Ascending aorta (tissue), 2 donors: ENCODE measurements around the gene ENAH. TPM values are rescaled to one million over a fixed set of nuclear protein-coding genes. Genes with fewer than 3 reads are reported as not detected.
A peak's percentile ranks its signal among the peaks of the same experiment; 100 is the strongest.
"Not testable (repeated sequence)": the region's sequence is repeated elsewhere in the genome, so short reads cannot be mapped to it uniquely, and the experiment has no call there.

Experiments
- DNase-seq, 2 donors: peaks; one replicate each; pipeline ENCODE4 v3.0.0-alpha.2; 2019; ENCODE audit warnings: low spot score in 2 of 2
- H3K27ac ChIP-seq, 2 donors: fragments of 200-600 bp; sonication (generic); one replicate each; pipeline ENCODE4 v1.5.1; 2016 to 2017; ENCODE audit warnings: mild to moderate bottlenecking in 1 of 2
- H3K27me3 ChIP-seq: fragments of 200-600 bp; sonication (generic); one replicate; pipeline ENCODE4 v1.5.1; 2017
- H3K36me3 ChIP-seq, 2 donors: fragments of 200-600 bp; sonication (generic); one replicate each; pipeline ENCODE4 v1.5.1; 2016
- H3K4me1 ChIP-seq, 2 donors: fragments of 200-600 bp; sonication (generic); one replicate each; pipeline ENCODE4 v1.5.1; 2016 to 2017; ENCODE audit warnings: mild to moderate bottlenecking in 1 of 2
- H3K4me3 ChIP-seq, 2 donors: fragments of 200-600 bp; sonication (generic); one replicate each; pipeline ENCODE4 v1.5.1; 2016 to 2017; ENCODE audit warnings: mild to moderate bottlenecking in 1 of 2
- H3K9me3 ChIP-seq, 2 donors: fragments of 200-600 bp; sonication (generic); one replicate each; pipeline ENCODE4 v1.5.1; 2016
- CTCF ChIP-seq, 3 experiments: fragments of 200-600 bp in 2 of 3; fragments of 450-650 bp in 1 of 3; sonication (generic) in 2 of 3; IDR thresholded peaks; one replicate each; pipeline ENCODE4 v1.5.1; 2016 to 2019; ENCODE audit warnings: antibody characterized with exemption in 3 of 3, mild to moderate bottlenecking in 1 of 3, moderate library complexity in 1 of 3
- intact Hi-C: fragments of 100-400 bp; cut with DNase I; formaldehyde crosslinking; loops from one replicate; pipeline ENCODE4 v1.15.1; 2023
- total RNA-seq: library from RNA; depleted of rRNA; stranded (reverse); fragments of >200 nt; gene quantifications from one replicate; pipeline ENCODE4 v1.1.0, GENCODE V29; 2016

Gene ENAH
- total RNA-seq, 1 donor from 2014 or later: 103 TPM

- Histone ChIP-seq H3K27ac (no peak overlapping the region), H3K4me1 (peaks cover 0 to 18% of the 10 kb centered on the region in 2 donors)
- no peak for TF ChIP-seq CTCF (IDR thresholded peaks at IDR 0.05)
These were observed 35.4 kb downstream of the ENAH start for GRCh38 chr1:225617479-225617878.

GRCh38 chr1:225615403-225615790 is 37.5 kb downstream of the ENAH start:
- H3K27ac ChIP-seq, H3K36me3 ChIP-seq, DNase-seq, H3K9me3 ChIP-seq, intact Hi-C loops, H3K4me3 ChIP-seq, H3K27me3 ChIP-seq: not testable (repeated sequence)
- peaks cover 0 to 24% of the 10 kb centered on the region in 2 donors for H3K4me1 ChIP-seq

More at GRCh38 chr1:225617479-225617878, 35.4 kb downstream of the ENAH start:
- Histone ChIP-seq H3K27me3 (no peaks in the 10 kb centered on the region), H3K9me3 (no peaks in the 10 kb centered on the region), H3K4me3 (no peak overlapping the region), H3K36me3 (peaks cover 0 to 3% of the 10 kb centered on the region in 2 donors)
- no peak for DNase-seq
- intact Hi-C loops: no loop called here

- Histone ChIP-seq H3K4me3 (no peak overlapping the region), H3K27me3 (no peaks in the 10 kb centered on the region), H3K9me3 (no peaks in the 10 kb centered on the region), H3K36me3 (no peaks in the 10 kb centered on the region), H3K4me1 (peaks cover 0 to 31% of the 10 kb centered on the region in 2 donors), H3K27ac (peak overlapping the region; percentile 6 to 63)
- intact Hi-C loops: no loop called here
- no peak for DNase-seq
- no peak for TF ChIP-seq CTCF (IDR thresholded peaks at IDR 0.05)
These were observed 39.9 kb downstream of the ENAH start for GRCh38 chr1:225613006-225613405.

GRCh38 chr1:225612287-225612686 is 40.6 kb downstream of the ENAH start:
- Histone ChIP-seq H3K4me3 (no peak overlapping the region), H3K9me3 (no peaks in the 10 kb centered on the region), H3K27me3 (no peaks in the 10 kb centered on the region), H3K27ac (peak overlapping the region; percentile 6 to 63), H3K4me1 (peaks cover 0 to 34% of the 10 kb centered on the region in 2 donors), H3K36me3 (no peaks in the 10 kb centered on the region)
- intact Hi-C loops: no loop called here
- DNase-seq: no peak
- TF ChIP-seq CTCF (IDR thresholded peaks at IDR 0.05): no peak

- no peak for TF ChIP-seq CTCF (IDR thresholded peaks at IDR 0.05)
- no peak for DNase-seq
- Histone ChIP-seq H3K4me3 (no peak overlapping the region), H3K27ac (peak overlapping the region; percentile 6 to 63), H3K9me3 (no peaks in the 10 kb centered on the region), H3K36me3 (no peaks in the 10 kb centered on the region), H3K27me3 (no peaks in the 10 kb centered on the region), H3K4me1 (peaks cover 0 to 36% of the 10 kb centered on the region in 2 donors)
- intact Hi-C loops: no loop called here
These were observed 41.2 kb downstream of the ENAH start for GRCh38 chr1:225611537-225612223.

GRCh38 chr1:225610539-225610938 is 42.4 kb downstream of the ENAH start:
- intact Hi-C loops: no loop called here

More at GRCh38 chr1:225610539-225610938, 42.4 kb downstream of the ENAH start:
- Histone ChIP-seq H3K36me3 (no peaks in the 10 kb centered on the region), H3K4me3 (no peak overlapping the region), H3K9me3 (no peaks in the 10 kb centered on the region), H3K4me1 (peaks cover 0 to 39% of the 10 kb centered on the region in 2 donors), H3K27ac (peak overlapping the region; percentile 21 to 43), H3K27me3 (no peaks in the 10 kb centered on the region)
- TF ChIP-seq CTCF (IDR thresholded peaks at IDR 0.05): no peak
- no peak for DNase-seq
